ENCODE measurements around the gene TBC1D9.
"Not testable (repeated sequence)": the region's sequence is repeated elsewhere in the genome, so short reads cannot be mapped to it uniquely, and the experiment has no call there.

DNA sequence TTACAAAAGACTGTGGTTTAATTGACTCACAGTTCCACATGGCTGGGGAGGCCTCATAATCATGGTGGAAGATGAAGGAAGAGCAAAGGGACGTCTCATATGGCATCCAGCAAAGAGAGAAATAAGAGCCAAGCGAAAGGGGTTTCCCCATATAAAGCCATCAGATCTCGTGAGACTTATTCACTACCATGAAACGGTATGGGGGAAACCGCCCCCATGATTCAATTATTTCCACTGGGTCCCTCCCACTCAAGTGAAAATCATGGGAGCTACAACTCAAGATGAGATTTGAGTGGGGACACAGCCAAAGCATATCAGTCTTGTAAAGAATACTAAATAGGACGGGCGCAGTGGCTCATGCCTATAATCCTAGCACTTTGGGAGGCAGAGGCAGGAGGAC is 9.6 kb downstream of the TBC1D9 start:
- not testable (repeated sequence) for TF ChIP-seq EZH2phosphoT487 (IDR thresholded peaks at IDR 0.05; ENCODE audit: insufficient read depth, low read depth); EZH2 (IDR thresholded peaks at IDR 0.05; ENCODE audit: insufficient read depth, poor library complexity, severe bottlenecking)

Measured in GM23248 (cell line).